NCI-H226 (cell line): Measurements from ENCODE around the gene AXDND1.
"Not testable (repeated sequence)": the region's sequence is repeated elsewhere in the genome, so short reads cannot be mapped to it uniquely, and the experiment has no call there.

Source experiments
- DNase-seq: peaks from one replicate; pipeline ENCODE4 v3.0.0-alpha.2; 2015

The AXDND1 gene

DNA sequence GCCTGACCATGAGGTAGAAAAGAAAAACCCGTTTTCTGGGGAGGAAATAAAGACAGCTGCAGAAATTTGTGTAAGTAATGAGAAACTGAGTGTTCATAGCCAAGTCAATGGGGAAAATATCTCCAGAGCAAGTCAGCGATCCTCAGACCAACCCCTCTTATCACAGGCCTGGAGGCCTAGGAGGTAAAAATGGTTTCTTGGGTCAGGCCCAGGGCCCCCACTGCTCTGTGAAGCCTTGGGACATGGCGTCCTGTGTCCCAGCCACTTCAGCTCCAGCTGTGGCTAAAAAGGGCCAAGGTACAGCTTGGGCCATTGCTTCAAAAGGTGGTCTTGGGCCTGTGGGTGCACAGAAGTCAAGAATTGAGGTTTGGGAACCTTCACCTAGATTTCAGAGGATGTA lies 108.9 kb downstream of the AXDND1 start:
- DNase-seq, result no peak

- DNase-seq, result no peak
Observed at GRCh38 chr1:179476484-179476883, 110.7 kb downstream of the AXDND1 start.

DNA sequence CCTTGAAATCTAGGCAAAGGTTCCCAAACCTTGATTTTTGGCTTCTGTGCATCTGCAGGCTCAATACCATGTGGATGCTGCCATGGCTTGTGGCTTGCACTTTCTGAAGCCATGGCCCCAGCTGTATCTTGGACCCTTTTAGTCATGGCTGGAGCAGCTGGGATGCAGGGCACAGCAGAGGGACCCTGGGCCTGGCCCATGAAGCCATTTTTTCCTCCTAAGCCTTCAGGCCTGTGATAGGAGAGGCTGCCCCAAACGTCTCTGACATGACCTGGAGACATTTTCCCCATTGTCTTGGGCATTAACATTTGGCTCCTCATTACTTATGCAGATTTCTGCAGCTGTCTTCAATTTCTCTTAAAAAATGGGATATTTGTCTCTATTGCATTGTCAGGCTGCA lies 112.6 kb downstream of the AXDND1 start:
- DNase-seq, result no peak

GRCh38 chr1:179490611-179491010 lies 124.8 kb downstream of the AXDND1 start:
- no peak for DNase-seq

- peak; percentile 71 for DNase-seq
Observed at GRCh38 chr1:179493323-179493722, 127.6 kb downstream of the AXDND1 start.

- no peak for DNase-seq
Observed at GRCh38 chr1:179506199-179506598, 140.4 kb downstream of the AXDND1 start.

DNA sequence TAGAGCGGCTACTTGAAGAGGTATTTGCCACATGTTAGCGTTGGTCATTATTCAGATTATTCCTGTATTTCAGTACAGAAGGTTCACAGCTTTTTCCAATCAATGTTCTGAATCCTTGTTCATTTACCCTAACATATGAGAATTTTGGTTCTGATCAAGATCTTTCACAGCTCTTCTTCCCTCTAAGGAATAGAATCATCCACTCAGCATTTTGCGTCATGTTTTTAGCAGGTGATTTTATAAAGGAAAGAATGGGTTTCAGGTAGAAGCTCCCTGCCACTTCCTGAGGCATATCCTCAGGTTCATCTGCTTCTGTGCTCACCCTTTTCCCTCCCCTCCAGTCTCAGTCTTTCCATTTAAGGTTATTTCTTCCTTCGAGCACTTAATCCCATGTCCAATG lies 143.6 kb downstream of the AXDND1 start:
- DNase-seq, result no peak

- DNase-seq, result no peak
Observed at GRCh38 chr1:179510038-179510437, 144.3 kb downstream of the AXDND1 start.

DNA sequence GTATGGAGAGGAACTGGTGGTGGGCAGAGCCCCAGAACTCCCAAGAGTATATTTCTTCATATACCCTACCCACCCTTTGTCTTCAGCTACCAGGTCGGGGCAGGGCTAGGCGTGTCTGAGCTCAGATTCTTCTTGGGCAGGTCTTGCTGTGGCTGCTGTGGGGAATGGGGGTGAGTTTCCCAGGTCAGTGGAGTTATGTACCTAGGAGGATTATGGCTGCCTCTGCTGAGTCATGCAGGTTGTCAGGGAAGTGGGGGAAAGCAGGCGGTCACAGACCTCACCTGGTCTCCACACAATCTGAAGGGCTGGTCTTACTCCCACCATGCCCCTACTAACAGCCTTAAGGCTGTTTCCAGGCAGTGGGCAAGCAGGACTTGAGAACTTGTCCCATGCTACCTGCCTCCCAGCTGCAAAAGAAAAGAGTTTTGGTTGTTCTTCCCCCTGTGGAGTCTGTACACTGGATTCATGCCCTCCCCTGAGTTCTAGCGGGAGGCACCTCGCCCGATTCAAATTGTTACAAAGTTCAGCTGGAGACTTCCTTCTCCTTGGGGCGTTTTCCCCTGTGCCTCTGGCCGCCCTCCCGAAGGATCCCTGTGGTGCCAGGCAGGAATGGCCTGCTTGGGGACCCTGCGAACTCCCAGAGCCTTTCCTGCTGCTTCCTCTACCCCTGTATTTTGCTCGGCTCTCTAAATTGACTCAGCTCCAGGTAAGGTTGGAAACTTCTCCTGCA lies 151.4 kb downstream of the AXDND1 start:
- DNase-seq, result no peak

GRCh38 chr1:179518544-179518943 lies 152.8 kb downstream of the AXDND1 start:
- not testable (repeated sequence) for DNase-seq

GRCh38 chr1:179529482-179530195 lies 163.9 kb downstream of the AXDND1 start:
- no peak for DNase-seq

- DNase-seq, result no peak
Observed at GRCh38 chr1:179530352-179530751, 164.6 kb downstream of the AXDND1 start.

DNA sequence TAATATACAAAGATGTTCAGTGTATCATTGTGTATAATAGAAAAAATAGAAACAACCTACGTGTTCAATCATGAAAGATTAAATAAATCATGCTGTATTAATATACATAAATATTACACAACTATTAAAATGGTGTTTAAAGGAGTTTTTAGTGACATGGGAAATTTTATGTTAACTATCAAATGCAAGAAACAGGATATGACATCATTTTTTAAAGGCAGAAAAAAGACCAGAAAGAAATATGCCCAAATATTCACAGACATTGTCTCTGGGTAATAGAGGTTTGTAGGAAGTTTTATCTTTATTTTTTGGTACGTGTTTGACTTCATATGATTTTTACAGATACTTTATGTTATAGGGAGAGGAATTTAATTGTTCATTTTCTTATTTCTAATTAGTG lies 176.0 kb downstream of the AXDND1 start:
- DNase-seq, result no peak

DNA sequence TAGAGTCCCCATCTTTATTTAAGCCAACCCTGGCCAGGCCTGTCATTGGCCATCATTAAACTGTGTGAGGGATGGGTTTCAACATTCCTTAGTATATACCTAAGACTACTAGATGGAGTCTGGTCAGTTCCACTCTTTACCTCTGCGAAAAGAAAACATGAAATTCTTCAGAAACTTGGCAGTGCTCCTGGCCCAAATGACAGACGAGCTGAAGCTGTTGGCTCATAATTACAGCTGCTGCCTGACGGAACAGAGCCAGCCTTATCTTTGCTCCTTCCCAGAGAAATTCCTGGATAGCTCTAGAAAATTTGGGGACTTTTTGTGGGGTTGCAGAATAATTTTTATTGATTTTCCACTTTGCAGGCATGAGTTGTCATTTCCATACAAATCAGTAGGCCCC lies 179.6 kb downstream of the AXDND1 start:
- peak; percentile 10 for DNase-seq

DNA sequence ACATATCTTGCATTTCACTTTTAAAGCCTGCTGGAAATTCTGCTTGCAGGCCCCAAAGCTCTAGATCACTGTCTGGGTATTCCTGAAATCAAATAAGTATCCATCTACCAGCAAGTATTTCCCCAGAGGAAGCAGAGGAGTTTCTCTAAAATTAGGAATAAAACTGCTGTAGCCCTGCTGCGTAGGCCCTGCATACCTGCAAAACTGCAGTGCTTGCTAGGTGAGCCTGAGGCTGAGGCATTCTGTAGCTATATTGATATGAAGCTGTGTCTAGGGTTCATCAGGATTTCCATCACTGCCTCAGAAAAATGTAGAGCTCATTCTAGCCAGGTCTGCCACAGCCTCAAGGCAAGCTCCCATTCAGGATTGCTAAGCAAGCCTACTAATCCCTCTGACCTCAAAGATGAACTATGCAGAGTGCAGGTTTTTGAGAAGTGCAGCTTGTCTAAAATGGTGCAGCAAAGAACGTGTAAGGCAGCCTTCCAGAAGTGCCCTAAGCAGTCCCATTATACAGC lies 181.3 kb downstream of the AXDND1 start:
- DNase-seq, result no peak

DNA sequence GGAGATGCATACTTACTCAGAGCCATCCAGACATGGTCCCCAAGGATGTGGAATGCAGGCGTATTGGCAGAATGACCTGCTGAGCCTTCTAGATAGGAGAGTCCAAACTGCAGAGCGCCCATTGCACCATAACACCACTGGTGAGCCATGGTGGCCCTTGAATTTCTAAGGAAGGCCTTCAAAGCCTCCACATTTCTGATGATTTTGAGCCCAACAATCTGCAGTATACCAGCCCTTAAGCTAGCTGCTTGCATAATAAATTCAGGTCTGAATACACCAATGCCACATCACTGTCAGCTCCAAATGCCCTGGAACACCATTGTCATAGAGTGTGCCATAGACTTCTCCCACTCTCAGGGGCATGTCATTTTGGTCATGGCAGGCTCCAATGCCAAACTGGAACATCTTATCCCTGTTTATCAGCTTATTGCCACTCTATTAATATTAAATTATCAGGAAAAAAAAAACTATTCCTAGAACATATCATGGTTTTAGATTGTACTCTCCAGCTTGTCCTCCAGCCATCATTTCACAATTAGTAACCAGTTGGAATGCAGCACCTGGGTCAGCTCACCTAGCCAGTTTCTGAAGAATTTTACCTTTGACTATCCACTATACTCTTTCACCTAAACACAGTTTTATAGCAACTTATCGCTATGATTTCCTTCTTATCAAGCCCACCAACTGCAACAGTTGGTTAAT lies 183.0 kb downstream of the AXDND1 start:
- DNase-seq, result no peak

GRCh38 chr1:179549368-179549700 lies 183.6 kb downstream of the AXDND1 start:
- DNase-seq, result no peak

DNA sequence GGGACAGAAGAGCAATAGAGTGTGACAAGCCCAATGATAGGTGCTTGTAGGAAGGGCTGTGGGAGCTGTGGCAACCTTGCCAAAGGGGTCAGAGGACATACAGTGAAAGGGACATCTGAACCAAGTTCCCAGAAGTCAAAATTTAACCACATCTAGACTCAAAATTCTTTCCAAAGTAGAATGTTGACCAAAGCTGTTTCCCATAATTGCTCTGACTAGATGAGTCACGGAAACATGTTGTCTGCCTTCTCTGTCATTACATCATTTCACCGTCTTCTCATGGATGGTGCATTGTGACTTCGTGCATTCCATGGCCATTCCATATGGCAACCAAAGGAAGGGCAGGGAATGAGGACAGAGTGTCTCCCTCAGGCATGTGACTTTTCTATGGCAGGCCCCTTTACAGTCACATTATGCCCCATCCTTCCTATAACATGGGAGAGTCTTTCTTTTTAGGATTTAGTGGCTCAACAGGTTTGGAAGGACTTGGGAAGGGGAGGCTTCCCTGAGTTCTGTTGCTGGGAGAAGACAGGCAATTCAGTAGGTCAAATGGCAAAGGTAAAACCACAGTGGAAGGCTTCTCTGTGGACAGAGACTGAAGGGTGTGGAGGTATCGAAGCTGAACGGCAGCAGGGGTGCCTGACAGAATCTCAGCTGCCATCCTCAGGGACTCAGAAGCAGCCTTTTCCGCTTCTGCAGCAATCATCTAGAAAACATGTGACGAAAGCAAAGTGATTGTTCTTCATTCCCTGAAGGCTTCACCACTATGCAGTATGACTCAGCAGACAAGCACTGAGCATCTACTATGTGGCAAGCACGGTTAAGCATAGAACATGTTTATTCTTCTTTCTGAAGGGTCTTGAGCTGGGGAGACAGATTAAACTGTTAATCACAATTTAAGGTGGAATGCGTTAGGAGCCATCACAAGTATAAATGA lies 185.2 kb downstream of the AXDND1 start:
- peak; percentile 55 for DNase-seq

DNA sequence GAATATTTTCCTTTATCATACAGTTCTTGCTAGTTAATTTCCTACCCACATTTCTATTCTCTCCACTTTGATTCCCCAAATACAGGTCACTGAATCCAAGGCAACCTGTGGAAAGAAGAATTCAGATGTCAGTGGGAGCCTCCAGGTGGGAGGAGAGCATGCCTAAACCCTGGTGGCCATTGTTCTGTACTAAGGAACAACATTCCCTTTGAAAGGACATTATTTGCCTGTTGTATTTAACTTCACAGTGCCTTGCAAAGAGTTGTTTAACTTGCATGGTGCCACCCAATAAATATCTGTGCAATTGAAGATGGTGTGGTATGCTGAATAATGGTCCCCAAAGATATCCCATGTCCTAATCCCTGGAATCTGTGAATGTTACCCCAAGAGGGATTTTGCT lies 188.7 kb downstream of the AXDND1 start:
- no peak for DNase-seq

DNA sequence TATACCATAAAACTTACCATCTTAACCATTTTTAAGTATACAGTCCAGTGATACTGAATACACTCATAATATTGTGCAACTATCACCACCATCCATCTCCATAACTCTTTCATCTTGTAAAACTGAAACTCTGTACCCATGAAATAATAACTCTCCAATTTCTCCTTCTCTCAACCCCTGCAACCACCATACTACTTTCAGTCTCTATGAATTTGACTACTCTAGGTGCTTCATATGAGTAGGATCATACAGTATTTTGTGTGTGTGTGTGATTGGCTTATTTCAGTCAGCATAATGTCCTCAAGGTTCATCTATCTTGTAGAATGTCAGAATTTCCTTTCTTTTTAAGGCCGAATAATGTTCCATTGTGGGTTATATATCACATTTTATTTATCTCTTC lies 192.3 kb downstream of the AXDND1 start:
- no peak for DNase-seq

- DNase-seq, result no peak
Observed at GRCh38 chr1:179575497-179576314, 209.9 kb downstream of the AXDND1 start, which contains the start of gene NPHS2. TSS of gene NPHS2 (minus strand) at chr1:179575948. CDS start at chr1:179575864, 84 bp downstream.

DNA sequence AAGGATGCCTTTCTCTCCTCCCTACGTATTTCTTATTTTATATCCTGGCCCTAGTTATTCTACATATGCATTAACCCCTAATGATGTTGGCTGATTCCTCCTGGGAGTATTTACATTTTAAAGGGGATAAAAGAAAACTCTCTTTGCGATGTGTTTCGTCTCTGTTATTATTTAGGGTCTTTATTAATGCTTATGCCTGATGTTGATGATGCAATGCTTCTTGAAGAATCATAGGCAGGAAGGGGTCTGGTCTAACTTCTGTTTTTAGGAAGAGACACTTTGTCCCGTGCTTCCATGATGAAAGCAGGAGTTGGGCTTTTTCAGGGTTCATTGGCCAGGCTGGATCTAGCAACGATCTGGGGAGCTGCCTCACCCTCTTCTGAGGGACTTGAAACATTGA lies 210.7 kb downstream of the AXDND1 start:
- no peak for DNase-seq
